Embryonic facial prominence (tissue), 1 donor: ENCODE measurements around the gene TAF1B.

Experiments used
- DNase-seq: peaks from one replicate; pipeline ENCODE4 v3.0.0-alpha.2; 2016; ENCODE audit errors: extremely low spot score

TAF1B gene

GRCh38 chr2:9807555-9808305 lies 35.5 kb upstream of the TAF1B start:
- no peak for DNase-seq

GRCh38 chr2:9808334-9809063 lies 34.8 kb upstream of the TAF1B start:
- no peak for DNase-seq

GRCh38 chr2:9809064-9809356 lies 34.3 kb upstream of the TAF1B start:
- no peak for DNase-seq

GRCh38 chr2:9809448-9810088 lies 33.7 kb upstream of the TAF1B start:
- DNase-seq, result no peak

- no peak for DNase-seq
Observed at GRCh38 chr2:9811216-9811615, 32.1 kb upstream of the TAF1B start.

- DNase-seq, result no peak
Observed at GRCh38 chr2:9811679-9812511, 31.4 kb upstream of the TAF1B start.

- no peak for DNase-seq
Observed at GRCh38 chr2:9812945-9813311, 30.3 kb upstream of the TAF1B start.

GRCh38 chr2:9813312-9814128 lies 29.8 kb upstream of the TAF1B start:
- DNase-seq, result no peak

- DNase-seq, result no peak
Observed at GRCh38 chr2:9814129-9814868, 29.0 kb upstream of the TAF1B start.

GRCh38 chr2:9815076-9815475 lies 28.2 kb upstream of the TAF1B start:
- no peak for DNase-seq

GRCh38 chr2:9815844-9816279 lies 27.4 kb upstream of the TAF1B start:
- no peak for DNase-seq

- DNase-seq, result no peak
Observed at GRCh38 chr2:9818097-9818496, 25.2 kb upstream of the TAF1B start.

- no peak for DNase-seq
Observed at GRCh38 chr2:9819551-9819950, 23.7 kb upstream of the TAF1B start.

GRCh38 chr2:9820020-9820973 lies 23.0 kb upstream of the TAF1B start:
- no peak for DNase-seq

- no peak for DNase-seq
Observed at GRCh38 chr2:9821805-9822445, 21.3 kb upstream of the TAF1B start.

GRCh38 chr2:9824441-9824840 lies 18.8 kb upstream of the TAF1B start:
- no peak for DNase-seq

GRCh38 chr2:9824956-9825720 lies 18.1 kb upstream of the TAF1B start:
- DNase-seq, result no peak

GRCh38 chr2:9826208-9826607 lies 17.1 kb upstream of the TAF1B start:
- DNase-seq, result no peak
